CD4-positive, alpha-beta T cell (primary cell): ENCODE measurements around the gene KLK8. TPM values are rescaled to one million over a fixed set of nuclear protein-coding genes. Genes with fewer than 3 reads are reported as not detected.

Experiments
- ATAC-seq: fragments of 200-7000 bp; cut with Tn5 transposase; one replicate; pipeline ENCODE4 v1.10.0; 2022; ENCODE audit warnings: mild to moderate bottlenecking; ENCODE audit not compliant: poor library complexity
- CTCF ChIA-PET: fragments of 350-600 bp; sonication (Branson Sonifier 250); formaldehyde crosslinking; loops from one replicate; lab custom pipeline; 2021; ENCODE audit warnings: antibody characterized with exemption, inconsistent platforms; lab: Charles Lee
- POLR2A ChIA-PET: fragments of 350-600 bp; sonication (Branson Sonifier 250); formaldehyde crosslinking; loops from one replicate; lab custom pipeline; 2021; ENCODE audit warnings: antibody characterized with exemption, inconsistent platforms; lab: Charles Lee
- DNase-seq, 14 experiments: peaks; one replicate each; pipeline ENCODE4 v3.0.0-alpha.2; 2013 to 2020; ENCODE audit warnings: mixed read lengths in 2 of 14
- H3K27ac ChIP-seq, 2 donors: one replicate each; pipeline versions ENCODE4 v1.5.1 to v1.7.0; 2013; ENCODE audit warnings: low read length in 2 of 2, low read depth in 1 of 2, mild to moderate bottlenecking in 1 of 2
- H3K27me3 ChIP-seq, 2 experiments: 1 replicate in 1 of 2; 2 replicates in 1 of 2; pipeline versions ENCODE4 v1.6.1 to v1.7.0; 2013; ENCODE audit warnings: low read length in 2 of 2, control low read depth in 1 of 2, mild to moderate bottlenecking in 1 of 2, moderate library complexity in 1 of 2; ENCODE audit not compliant: insufficient read depth in 2 of 2, control insufficient read depth in 1 of 2
- H3K36me3 ChIP-seq: one replicate; pipeline ENCODE4 v1.6.1; 2013; ENCODE audit warnings: low read length, control low read depth; ENCODE audit not compliant: insufficient read depth
- H3K4me1 ChIP-seq: one replicate; pipeline ENCODE4 v1.6.1; 2013; ENCODE audit warnings: low read length, control low read depth; ENCODE audit not compliant: insufficient read depth
- H3K4me3 ChIP-seq: one replicate; pipeline ENCODE4 v1.5.1; 2013; ENCODE audit warnings: mild to moderate bottlenecking, low read length, moderate library complexity
- H3K9me3 ChIP-seq, 2 experiments: 1 replicate in 1 of 2; 2 replicates in 1 of 2; pipeline versions ENCODE4 v1.6.1 to v1.7.0; 2013; ENCODE audit warnings: low read length in 2 of 2, mild to moderate bottlenecking in 2 of 2, control low read depth in 1 of 2, moderate library complexity in 1 of 2; ENCODE audit not compliant: control insufficient read depth in 1 of 2, insufficient read depth in 1 of 2
- H3K27ac Mint-ChIP-seq: one replicate; pipeline ENCODE4 v1.8.0; 2020; ENCODE audit warnings: mixed read lengths
- H3K27me3 Mint-ChIP-seq: one replicate; pipeline ENCODE4 v1.8.0; 2021; ENCODE audit warnings: mixed read lengths
- H3K36me3 Mint-ChIP-seq: one replicate; pipeline ENCODE4 v1.8.0; 2021; ENCODE audit warnings: low read depth, mixed read lengths
- H3K4me1 Mint-ChIP-seq: one replicate; pipeline ENCODE4 v1.8.0; 2021; ENCODE audit warnings: low read depth, mixed read lengths
- H3K4me3 Mint-ChIP-seq: one replicate; pipeline ENCODE4 v1.8.0; 2020; ENCODE audit warnings: mild to moderate bottlenecking, mixed read lengths
- H3K9me3 Mint-ChIP-seq: one replicate; pipeline ENCODE4 v1.8.0; 2020; ENCODE audit warnings: mixed read lengths
- CTCF ChIP-seq: fragments of 200-600 bp; IDR thresholded peaks from one replicate; pipeline ENCODE4 v1.8.0; 2022; ENCODE audit warnings: antibody characterized with exemption, mild to moderate bottlenecking
- intact Hi-C, 2 experiments: fragments of 100-400 bp; cut with DNase I in 1 of 2; cut with micrococcal nuclease in 1 of 2; formaldehyde crosslinking; loops; one replicate each; pipeline versions ENCODE4 v1.15.1 to v1.9.0; 2023 to 2025; cut with DNase I, micrococcal nuclease
- total RNA-seq, 174 experiments: library from RNA in 2 of 174; stranded (reverse) in 2 of 174; gene quantifications; one replicate each; pipeline ENCODE4 v1.2.3 and lab custom pipeline; 2021 to 2026

KLK8 gene
- total RNA-seq, 2 experiments from 2014 or later, result not detected

- H3K4me3 Mint-ChIP-seq, result no peak overlapping the region
- no peaks in the 10 kb centered on the region for H3K36me3 Mint-ChIP-seq
- Histone ChIP-seq H3K27ac (no peak overlapping the region), H3K36me3 (no peaks in the 10 kb centered on the region), H3K4me3 (no peak overlapping the region), H3K27me3 (peaks cover 32 to 39% of the 10 kb centered on the region in 2 experiments), H3K9me3 (peaks cover 0 to 30% of the 10 kb centered on the region in 2 experiments), H3K4me1 (peaks cover 21% of the 10 kb centered on the region)
- TF ChIP-seq CTCF, result no peak
- no peak overlapping the region for H3K27ac Mint-ChIP-seq
- intact Hi-C loops, result no loop called here
- peaks cover 83% of the 10 kb centered on the region for H3K27me3 Mint-ChIP-seq
- no peak for ATAC-seq
- POLR2A ChIA-PET, result no interaction called here
- peaks cover 15% of the 10 kb centered on the region for H3K4me1 Mint-ChIP-seq
- CTCF ChIA-PET, result no interaction called here
- no peak for DNase-seq
- no peaks in the 10 kb centered on the region for H3K9me3 Mint-ChIP-seq
Observed at GRCh38 chr19:51014242-51014641, 12.8 kb upstream of the KLK8 start.

- no peak overlapping the region for H3K4me3 Mint-ChIP-seq
- peaks cover 77% of the 10 kb centered on the region for H3K27me3 Mint-ChIP-seq
- DNase-seq, result no peak
- ATAC-seq, result no peak
- Histone ChIP-seq H3K9me3 (peaks cover 0 to 18% of the 10 kb centered on the region in 2 experiments), H3K27ac (no peak overlapping the region), H3K36me3 (no peaks in the 10 kb centered on the region), H3K4me1 (peaks cover 12% of the 10 kb centered on the region), H3K4me3 (no peak overlapping the region), H3K27me3 (peaks cover 23 to 39% of the 10 kb centered on the region in 2 experiments)
- intact Hi-C loops, result no loop called here
- H3K27ac Mint-ChIP-seq, result no peak overlapping the region
- H3K36me3 Mint-ChIP-seq, result no peaks in the 10 kb centered on the region
- no peaks in the 10 kb centered on the region for H3K9me3 Mint-ChIP-seq
- no peak for TF ChIP-seq CTCF
- CTCF ChIA-PET, result no interaction called here
- POLR2A ChIA-PET, result no interaction called here
- peaks cover 8% of the 10 kb centered on the region for H3K4me1 Mint-ChIP-seq
Observed at GRCh38 chr19:51012661-51013190, 11.3 kb upstream of the KLK8 start.

- Histone ChIP-seq H3K4me1 (no peaks in the 10 kb centered on the region), H3K36me3 (no peaks in the 10 kb centered on the region), H3K4me3 (no peak overlapping the region), H3K27ac (no peak overlapping the region), H3K9me3 (no peaks in the 10 kb centered on the region), H3K27me3 (peaks cover 8 to 18% of the 10 kb centered on the region in 2 experiments)
- no peak for TF ChIP-seq CTCF
- ChIA-PET POLR2A (no interaction called here), CTCF (no interaction called here)
- ATAC-seq (no peak), DNase-seq (no peak)
- Mint-ChIP-seq H3K9me3 (no peaks in the 10 kb centered on the region), H3K4me3 (no peak overlapping the region), H3K27ac (no peak overlapping the region), H3K36me3 (no peaks in the 10 kb centered on the region), H3K27me3 (peaks cover 68% of the 10 kb centered on the region), H3K4me1 (no peaks in the 10 kb centered on the region)
- intact Hi-C loops, result no loop called here
Observed at GRCh38 chr19:51010066-51010795, 8.8 kb upstream of the KLK8 start.
